Iris pigment epithelial cell (primary cell): ENCODE results near the gene ADCY10.
"Not testable (repeated sequence)": the region's sequence is repeated elsewhere in the genome, so short reads cannot be mapped to it uniquely, and the experiment has no call there.

Experiments used
- DNase-seq: peaks from one replicate; pipeline ENCODE4 v3.0.0-alpha.2; 2011; ENCODE audit warnings: low read depth

The ADCY10 gene

GRCh38 chr1:167924543-167925231, 10.8 kb upstream of the ADCY10 start:
- no peak for DNase-seq

GRCh38 chr1:167924102-167924501, 10.2 kb upstream of the ADCY10 start:
- DNase-seq: no peak

- DNase-seq: no peak
Measured at GRCh38 chr1:167923324-167924056, 9.6 kb upstream of the ADCY10 start.

- peak; percentile 10 for DNase-seq
Measured at GRCh38 chr1:167922611-167923074, 8.7 kb upstream of the ADCY10 start.

- DNase-seq: peak; percentile 76
Measured at GRCh38 chr1:167922023-167922422, 8.1 kb upstream of the ADCY10 start.

GRCh38 chr1:167916766-167917511, 3.0 kb upstream of the ADCY10 start:
- no peak for DNase-seq

- DNase-seq: no peak
Measured at GRCh38 chr1:167915569-167915968, 1.6 kb upstream of the ADCY10 start.

- no peak for DNase-seq
Measured at GRCh38 chr1:167912294-167912693, 1.6 kb downstream of the ADCY10 start.

GRCh38 chr1:167911413-167911812, 2.5 kb downstream of the ADCY10 start:
- DNase-seq: no peak

GRCh38 chr1:167910530-167910929, 3.4 kb downstream of the ADCY10 start:
- peak; percentile 13 for DNase-seq

- DNase-seq: no peak
Measured at GRCh38 chr1:167909691-167910180, 4.2 kb downstream of the ADCY10 start.

- DNase-seq: peak; percentile 8
Measured at GRCh38 chr1:167905671-167906070, 8.3 kb downstream of the ADCY10 start.

GRCh38 chr1:167905182-167905581, 8.8 kb downstream of the ADCY10 start:
- peak; percentile 78 for DNase-seq

- DNase-seq: peak; percentile 83
Measured at GRCh38 chr1:167904652-167905130, 9.2 kb downstream of the ADCY10 start.

- no peak for DNase-seq
Measured at GRCh38 chr1:167900907-167901306, 13.0 kb downstream of the ADCY10 start.

GRCh38 chr1:167899253-167899681, 14.7 kb downstream of the ADCY10 start:
- DNase-seq: peak; percentile 11

GRCh38 chr1:167898578-167899222, 15.2 kb downstream of the ADCY10 start:
- no peak for DNase-seq

GRCh38 chr1:167893798-167894197, 20.1 kb downstream of the ADCY10 start:
- DNase-seq: no peak

GRCh38 chr1:167890400-167890799, 23.5 kb downstream of the ADCY10 start:
- DNase-seq: no peak

GRCh38 chr1:167887187-167887586, 26.7 kb downstream of the ADCY10 start:
- DNase-seq: not testable (repeated sequence)

GRCh38 chr1:167882376-167882775, 31.6 kb downstream of the ADCY10 start:
- DNase-seq: no peak

- DNase-seq: peak; percentile 52
Measured at GRCh38 chr1:167881786-167882185, 32.1 kb downstream of the ADCY10 start.
